ENCODE data around the gene RBMS3.

GRCh38 chr3:29398787-29399186 lies 117.9 kb downstream of the RBMS3 start:
- TF ChIP-seq, protein P1, sequence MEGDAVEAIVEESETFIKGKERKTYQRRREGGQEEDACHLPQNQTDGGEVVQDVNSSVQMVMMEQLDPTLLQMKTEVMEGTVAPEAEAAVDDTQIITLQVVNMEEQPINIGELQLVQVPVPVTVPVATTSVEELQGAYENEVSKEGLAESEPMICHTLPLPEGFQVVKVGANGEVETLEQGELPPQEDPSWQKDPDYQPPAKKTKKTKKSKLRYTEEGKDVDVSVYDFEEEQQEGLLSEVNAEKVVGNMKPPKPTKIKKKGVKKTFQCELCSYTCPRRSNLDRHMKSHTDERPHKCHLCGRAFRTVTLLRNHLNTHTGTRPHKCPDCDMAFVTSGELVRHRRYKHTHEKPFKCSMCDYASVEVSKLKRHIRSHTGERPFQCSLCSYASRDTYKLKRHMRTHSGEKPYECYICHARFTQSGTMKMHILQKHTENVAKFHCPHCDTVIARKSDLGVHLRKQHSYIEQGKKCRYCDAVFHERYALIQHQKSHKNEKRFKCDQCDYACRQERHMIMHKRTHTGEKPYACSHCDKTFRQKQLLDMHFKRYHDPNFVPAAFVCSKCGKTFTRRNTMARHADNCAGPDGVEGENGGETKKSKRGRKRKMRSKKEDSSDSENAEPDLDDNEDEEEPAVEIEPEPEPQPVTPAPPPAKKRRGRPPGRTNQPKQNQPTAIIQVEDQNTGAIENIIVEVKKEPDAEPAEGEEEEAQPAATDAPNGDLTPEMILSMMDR (IDR thresholded peaks at IDR 0.05): no peak
- TF ChIP-seq POLR2A (IDR thresholded peaks at IDR 0.05) (no peak), POLR2AphosphoS5 (IDR thresholded peaks at IDR 0.05; ENCODE audit: insufficient read depth in 1 of 2, low read depth in 1 of 2) (no peak)

Measured in vagina (tissue), 2 donors.